K562 (cell line): ENCODE data around the gene PRKCE. TPM values are rescaled to one million over a fixed set of nuclear protein-coding genes. Genes with fewer than 3 reads are reported as not detected.

ENCODE experiments used
- ATAC-seq: fragments of 200-7000 bp; cut with Tn5 transposase; 3 replicates; pipeline ENCODE4 v1.9.1; 2020; ENCODE audit warnings: moderate library complexity
- BruUV-seq: library from RNA; stranded (reverse); fragments of 400-500 nt; replicated peaks from 2 replicates; lab custom pipeline; 2021; lab: Mats Ljungman, UMichigan
- CTCF ChIA-PET: fragments of 300-600 bp; formaldehyde crosslinking; extraction: SDS; loops from one replicate; lab custom pipeline; 2021; ENCODE audit warnings: low intra/inter-chr PET ratio; lab: Yijun Ruan, JAX
- POLR2A ChIA-PET: fragments of 300-600, 350-650 bp; sonication (Branson Sonifier 250); formaldehyde crosslinking; extraction: SDS; loops from one replicate; lab custom pipeline; 2021; ENCODE audit warnings: antibody characterized with exemption, inconsistent platforms; lab: Yijun Ruan, JAX
- DNase-seq, 4 experiments: peaks; one replicate each; pipeline versions ENCODE4 v3.0.0 to v3.0.0-alpha.2; 2011 to 2018; ENCODE audit warnings: low spot score in 3 of 4, mixed read lengths in 3 of 4; ENCODE audit errors: extremely low read depth in 1 of 4
- FAIRE-seq: peaks from 2 replicates; lab custom pipeline; 2011; peaks lifted over from hg19 to GRCh38; lab: Jason Lieb, UNC
- H2AFZ ChIP-seq: 2 replicates; pipeline ENCODE4 v1.6.0; 2011; ENCODE audit warnings: low read depth, low read length, control low read depth, inconsistent platforms
- H3K27ac ChIP-seq: fragments of 200-600 bp; 3 replicates; pipeline ENCODE4 v1.8.0; 2011; ENCODE audit warnings: low read depth, mild to moderate bottlenecking, control low read depth, inconsistent platforms, low read length, moderate library complexity, mixed read lengths; ENCODE audit errors: extremely low read depth
- H3K27me3 ChIP-seq, 2 experiments: fragments of 300-600 bp in 1 of 2; 2 replicates in 1 of 2; 3 replicates in 1 of 2; pipeline versions ENCODE4 v1.6.0 to v1.8.0; 2011; ENCODE audit warnings: inconsistent platforms in 2 of 2, low read length in 2 of 2, mild to moderate bottlenecking in 1 of 2, mixed read lengths in 1 of 2, moderate library complexity in 1 of 2; ENCODE audit not compliant: control insufficient read depth in 2 of 2, insufficient read depth in 2 of 2
- H3K36me3 ChIP-seq: fragments of 300-600 bp; 3 replicates; pipeline ENCODE4 v1.8.0; 2011; ENCODE audit warnings: mild to moderate bottlenecking, low read length, inconsistent platforms; ENCODE audit not compliant: control insufficient read depth, insufficient read depth
- H3K4me1 ChIP-seq, 2 experiments: fragments of 200-600 bp in 1 of 2; replicated peaks in 1 of 2; 2 replicates in 1 of 2; 3 replicates in 1 of 2; pipeline versions ENCODE4 v1.5.1 to v1.8.0; 2011; ENCODE audit warnings: inconsistent platforms in 2 of 2, low read length in 2 of 2, mild to moderate bottlenecking in 1 of 2, mixed read lengths in 1 of 2, moderate library complexity in 1 of 2; ENCODE audit not compliant: control insufficient read depth in 2 of 2, insufficient read depth in 2 of 2
- H3K4me2 ChIP-seq: 2 replicates; pipeline ENCODE4 v1.6.1; 2011; ENCODE audit warnings: low read length, control low read depth, inconsistent platforms, mixed read lengths; ENCODE audit not compliant: insufficient read depth
- H3K4me3 ChIP-seq: fragments of 200-600 bp; sonication (generic), shearing (Covaris generic); 2 replicates; pipeline ENCODE4 v1.5.1; 2016; ENCODE audit warnings: control low read depth, inconsistent platforms
- H3K79me2 ChIP-seq: fragments of 200-600 bp; 3 replicates; pipeline ENCODE4 v1.8.0; 2011; ENCODE audit warnings: low read length, inconsistent platforms; ENCODE audit not compliant: control insufficient read depth, insufficient read depth
- H3K9ac ChIP-seq, 2 experiments: 2 replicates each; pipeline versions ENCODE4 v1.6.0 to v1.6.1; 2011; ENCODE audit warnings: low read depth in 2 of 2, low read length in 2 of 2, control low read depth in 1 of 2, inconsistent platforms in 1 of 2, mild to moderate bottlenecking in 1 of 2, mixed read lengths in 1 of 2; ENCODE audit not compliant: insufficient read depth in 1 of 2
- H3K9me1 ChIP-seq: one replicate; pipeline ENCODE4 v1.6.0; 2011; ENCODE audit warnings: inconsistent platforms, mild to moderate bottlenecking, low read length, moderate library complexity; ENCODE audit not compliant: control insufficient read depth, insufficient read depth
- H3K9me3 ChIP-seq: replicated peaks from 2 replicates; pipeline ENCODE4 v1.5.1; 2011; ENCODE audit warnings: low read depth, low read length, inconsistent platforms; ENCODE audit not compliant: control insufficient read depth, insufficient read depth
- H4K20me1 ChIP-seq: replicated peaks from 2 replicates; pipeline ENCODE4 v1.6.1; 2011; ENCODE audit warnings: low read length, inconsistent platforms, mixed read lengths; ENCODE audit not compliant: control insufficient read depth, insufficient read depth
- KAT8 ChIP-seq: fragments of 450-650 bp; IDR thresholded peaks from 2 replicates; pipeline ENCODE4 v1.6.1; 2016; ENCODE audit warnings: low read depth, mild to moderate bottlenecking
- ZBTB11 ChIP-seq, 3 experiments: fragments of 200-800 bp in 1 of 3; fragments of 250-450 bp in 1 of 3; fragments of 450-650 bp in 1 of 3; sonication (Bioruptor Pico) in 1 of 3; sonication (Bioruptor generic) in 1 of 3; formaldehyde crosslinking in 1 of 3; IDR thresholded peaks; 2 replicates each; pipeline versions ENCODE4 v1.6.1 to v1.8.0; 2016 to 2022; ENCODE audit warnings: mild to moderate bottlenecking in 2 of 3, missing genetic modification characterization in 2 of 3, missing compliant biosample characterization in 1 of 3, moderate library complexity in 1 of 3
- WGBS: fragments of 100-300 bp; shearing (Covaris generic); methylation state at CpG from one replicate; pipeline ENCODE4 v1.1.6; 2016; ENCODE audit warnings: low coverage, mixed read lengths; ENCODE audit not compliant: insufficient coverage; ENCODE audit errors: missing lambda C conversion rate; 5-methylcytosine and 5-hydroxymethylcytosine counted together
- in situ Hi-C: fragments of 300-500 bp; cut with MboI; formaldehyde crosslinking; loops from 4 replicates; pipeline ENCODE4 v1.15.0; 2018; ENCODE audit warnings: inconsistent platforms, mixed read lengths
- intact Hi-C: fragments of 100-400 bp; cut with micrococcal nuclease; formaldehyde crosslinking; loops from 2 replicates; pipeline ENCODE4 v1.14.2; 2022
- polyA plus RNA-seq, 8 experiments: library from polyadenylated mRNA; depleted of rRNA in 4 of 8; stranded (reverse) in 5 of 8; unstranded in 3 of 8; fragments of >200 nt; fragmentation: Nextera tagmentation in 2 of 8; fragmentation: Illumina TruSeq in 1 of 8; extraction: Ambion mirVana in 2 of 8; extraction: Trizol in 1 of 8; gene quantifications; 2 replicates each; pipeline versions ENCODE4 v1.2.1 to v1.2.3, GENCODE V29; 2011 to 2014; ENCODE audit warnings: inconsistent platforms in 1 of 8, missing spikeins in 1 of 8
- total RNA-seq, 7 experiments: library from RNA; depleted of rRNA in 6 of 7; stranded (reverse); fragments of >200 nt in 6 of 7; fragmentation: Illumina TruSeq in 2 of 7; extraction: Trizol in 2 of 7; gene quantifications; 2 replicates each; pipeline versions ENCODE4 v1.2.1 to v1.2.3, GENCODE V29; 2011 to 2021; ENCODE audit warnings: low replicate concordance in 1 of 7
- TF ChIP-seq, protein P1 (sequence below): sonication (generic); formaldehyde crosslinking; IDR thresholded peaks from 2 replicates; pipeline ENCODE4 v1.8.0; 2022; ENCODE audit warnings: missing genetic modification reagents, mild to moderate bottlenecking, moderate library complexity, borderline replicate concordance
- TF ChIP-seq, protein P2 (sequence below): IDR thresholded peaks from 3 replicates; pipeline ENCODE4 v1.6.1; 2011; ENCODE audit warnings: borderline replicate concordance, mild to moderate bottlenecking, moderate library complexity; ENCODE audit not compliant: insufficient read length; ENCODE audit errors: extremely low read depth

PRKCE gene
- total and polyA plus RNA-seq, 9 of the 15 experiments (the other 6 are each of a cell fraction or from before 2014, with no cell fraction given) = 0.06 to 1.0 (median 0.22) TPM; not detected in 1

DNA sequence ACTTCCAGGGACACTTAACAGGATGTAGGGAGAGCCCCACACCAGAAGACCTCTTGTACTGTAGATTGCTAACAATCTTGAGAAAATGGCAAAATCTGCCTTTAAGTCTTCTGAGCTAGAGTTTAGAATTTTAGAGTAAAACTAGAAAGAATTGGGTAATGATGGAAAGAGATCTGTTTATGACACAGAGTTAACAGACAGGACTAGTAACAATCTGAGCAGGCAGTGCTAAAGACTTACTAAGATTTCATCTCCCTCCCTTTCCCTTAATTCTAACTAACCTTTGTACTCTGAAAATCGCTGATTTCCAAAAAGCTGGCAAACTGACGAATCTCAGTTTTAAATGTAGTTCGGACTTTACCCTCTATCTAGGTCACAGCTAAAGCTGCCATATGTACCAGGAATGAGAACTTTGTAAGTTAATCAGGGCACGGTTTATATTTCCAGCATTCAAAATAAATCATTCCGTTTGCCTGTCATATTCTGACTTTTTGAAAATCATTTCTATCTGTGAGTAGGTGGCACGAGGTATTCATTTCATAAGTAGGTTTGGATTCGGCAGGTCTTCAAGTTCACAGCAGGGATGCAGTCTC, 389.2 kb downstream of the PRKCE start:
- Histone ChIP-seq H3K27me3 (peaks cover 18 to 35% of the 10 kb centered on the region in 2 experiments; a peak in 4 of 5 replicates), H3K9ac (no peak overlapping the region), H3K9me1 (no peaks in the 10 kb centered on the region), H4K20me1 (no peaks in the 10 kb centered on the region), H3K4me2 (no peak overlapping the region), H3K4me1 (no peaks in the 10 kb centered on the region), H2AFZ (no peak overlapping the region), H3K9me3 (no peaks in the 10 kb centered on the region), H3K36me3 (no peaks in the 10 kb centered on the region), H3K79me2 (no peaks in the 10 kb centered on the region), H3K27ac (no peak overlapping the region), H3K4me3 (no peak overlapping the region)
- ChIA-PET CTCF (no interaction called here), POLR2A (no interaction called here)
- BruUV-seq = no TSS peak
- no peak for FAIRE-seq
- ATAC-seq = no peak
- TF ChIP-seq KAT8 (no peak), ZBTB11 (CRISPR knock-in tag; IDR thresholded peaks at IDR 0.05) (no peak)
- TF ChIP-seq, protein P1, sequence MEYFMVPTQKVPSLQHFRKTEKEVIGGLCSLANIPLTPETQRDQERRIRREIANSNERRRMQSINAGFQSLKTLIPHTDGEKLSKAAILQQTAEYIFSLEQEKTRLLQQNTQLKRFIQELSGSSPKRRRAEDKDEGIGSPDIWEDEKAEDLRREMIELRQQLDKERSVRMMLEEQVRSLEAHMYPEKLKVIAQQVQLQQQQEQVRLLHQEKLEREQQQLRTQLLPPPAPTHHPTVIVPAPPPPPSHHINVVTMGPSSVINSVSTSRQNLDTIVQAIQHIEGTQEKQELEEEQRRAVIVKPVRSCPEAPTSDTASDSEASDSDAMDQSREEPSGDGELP (CRISPR knock-in tag) = no peak
- TF ChIP-seq, protein P2, sequence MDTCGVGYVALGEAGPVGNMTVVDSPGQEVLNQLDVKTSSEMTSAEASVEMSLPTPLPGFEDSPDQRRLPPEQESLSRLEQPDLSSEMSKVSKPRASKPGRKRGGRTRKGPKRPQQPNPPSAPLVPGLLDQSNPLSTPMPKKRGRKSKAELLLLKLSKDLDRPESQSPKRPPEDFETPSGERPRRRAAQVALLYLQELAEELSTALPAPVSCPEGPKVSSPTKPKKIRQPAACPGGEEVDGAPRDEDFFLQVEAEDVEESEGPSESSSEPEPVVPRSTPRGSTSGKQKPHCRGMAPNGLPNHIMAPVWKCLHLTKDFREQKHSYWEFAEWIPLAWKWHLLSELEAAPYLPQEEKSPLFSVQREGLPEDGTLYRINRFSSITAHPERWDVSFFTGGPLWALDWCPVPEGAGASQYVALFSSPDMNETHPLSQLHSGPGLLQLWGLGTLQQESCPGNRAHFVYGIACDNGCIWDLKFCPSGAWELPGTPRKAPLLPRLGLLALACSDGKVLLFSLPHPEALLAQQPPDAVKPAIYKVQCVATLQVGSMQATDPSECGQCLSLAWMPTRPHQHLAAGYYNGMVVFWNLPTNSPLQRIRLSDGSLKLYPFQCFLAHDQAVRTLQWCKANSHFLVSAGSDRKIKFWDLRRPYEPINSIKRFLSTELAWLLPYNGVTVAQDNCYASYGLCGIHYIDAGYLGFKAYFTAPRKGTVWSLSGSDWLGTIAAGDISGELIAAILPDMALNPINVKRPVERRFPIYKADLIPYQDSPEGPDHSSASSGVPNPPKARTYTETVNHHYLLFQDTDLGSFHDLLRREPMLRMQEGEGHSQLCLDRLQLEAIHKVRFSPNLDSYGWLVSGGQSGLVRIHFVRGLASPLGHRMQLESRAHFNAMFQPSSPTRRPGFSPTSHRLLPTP = no peak
- no peak for DNase-seq
- intact Hi-C loops (no loop called here), in situ Hi-C loops (no loop called here)
- WGBS = 0% methylated on average over 7 of the region's 7 CpGs
